ENCODE data around the gene CELF2. TPM values are rescaled to one million over a fixed set of nuclear protein-coding genes. Genes with fewer than 3 reads are reported as not detected.

Gene CELF2
- total RNA-seq, 1 experiment from 2014 or later = 28.7 TPM

DNA sequence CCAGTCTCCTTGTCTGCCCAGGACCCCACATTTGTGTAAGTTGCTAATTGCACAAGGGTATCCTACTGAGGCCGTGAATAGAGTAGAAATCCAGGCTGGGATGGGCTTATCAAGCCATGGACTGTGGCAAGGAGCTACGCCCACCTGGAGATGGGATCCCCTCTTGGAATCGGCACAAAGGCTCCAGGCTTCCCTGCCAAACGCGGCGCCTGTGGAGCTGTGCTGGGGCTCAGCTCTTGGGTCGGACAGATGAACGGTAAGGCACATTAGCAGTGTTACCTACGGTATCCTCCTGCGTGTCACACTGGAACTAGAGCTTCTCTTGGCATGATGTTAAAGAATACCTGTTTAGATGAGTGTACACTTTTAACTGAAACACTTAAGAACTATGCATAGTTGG lies 196.7 kb downstream of the CELF2 start:
- no peak overlapping the region for H2AK5ac ChIP-seq (ENCODE audit: insufficient read length, low read length)
- TF ChIP-seq, protein P1, sequence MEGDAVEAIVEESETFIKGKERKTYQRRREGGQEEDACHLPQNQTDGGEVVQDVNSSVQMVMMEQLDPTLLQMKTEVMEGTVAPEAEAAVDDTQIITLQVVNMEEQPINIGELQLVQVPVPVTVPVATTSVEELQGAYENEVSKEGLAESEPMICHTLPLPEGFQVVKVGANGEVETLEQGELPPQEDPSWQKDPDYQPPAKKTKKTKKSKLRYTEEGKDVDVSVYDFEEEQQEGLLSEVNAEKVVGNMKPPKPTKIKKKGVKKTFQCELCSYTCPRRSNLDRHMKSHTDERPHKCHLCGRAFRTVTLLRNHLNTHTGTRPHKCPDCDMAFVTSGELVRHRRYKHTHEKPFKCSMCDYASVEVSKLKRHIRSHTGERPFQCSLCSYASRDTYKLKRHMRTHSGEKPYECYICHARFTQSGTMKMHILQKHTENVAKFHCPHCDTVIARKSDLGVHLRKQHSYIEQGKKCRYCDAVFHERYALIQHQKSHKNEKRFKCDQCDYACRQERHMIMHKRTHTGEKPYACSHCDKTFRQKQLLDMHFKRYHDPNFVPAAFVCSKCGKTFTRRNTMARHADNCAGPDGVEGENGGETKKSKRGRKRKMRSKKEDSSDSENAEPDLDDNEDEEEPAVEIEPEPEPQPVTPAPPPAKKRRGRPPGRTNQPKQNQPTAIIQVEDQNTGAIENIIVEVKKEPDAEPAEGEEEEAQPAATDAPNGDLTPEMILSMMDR (conservative IDR thresholded peaks at IDR 0.05) = no peak
- H3K36me3 Mint-ChIP-seq (ENCODE audit: insufficient read depth in 1 of 3, low read depth in 3 of 3) = no peaks in the 10 kb centered on the region; a peak in 1 of 7 replicates

More for the DNA sequence above, 196.7 kb downstream of the CELF2 start:
- no peak overlapping the region for H3K9ac ChIP-seq (ENCODE audit: extremely low read depth, insufficient read length, low read length)
- H3K79me2 ChIP-seq (ENCODE audit: insufficient read depth, low read length) = no peaks in the 10 kb centered on the region
- no peaks in the 10 kb centered on the region; the same call in 1 of the 2 replicates for H3K4me1 ChIP-seq (ENCODE audit: insufficient read depth, low read length)
- H3K27ac ChIP-seq (ENCODE audit: insufficient read length, low read depth, low read length) = no peak overlapping the region
- Mint-ChIP-seq H3K27me3 (ENCODE audit: low read depth) (no peaks in the 10 kb centered on the region), H3K27ac (no peak overlapping the region), H3K4me3 (no peak overlapping the region), H3K9me3 (no peaks in the 10 kb centered on the region), H3K4me1 (peaks cover 24 to 28% of the 10 kb centered on the region in 2 experiments)
- H3K14ac ChIP-seq (ENCODE audit: insufficient read depth, low read length) = no peak overlapping the region; the same call in 1 of the 2 replicates
- no CpG with 5 or more reads among the region's 10 CpGs for WGBS (ENCODE audit: extremely low coverage, insufficient read length, low lambda C conversion rate)
- no peak overlapping the region for H4K91ac ChIP-seq (ENCODE audit: insufficient read length, low read depth, low read length)
- H3T11ph ChIP-seq (ENCODE audit: low read length) = no peak overlapping the region
- H3K23ac ChIP-seq (ENCODE audit: insufficient read length, low read depth, low read length) = no peak overlapping the region
- no peak overlapping the region for H3K4ac ChIP-seq (ENCODE audit: low read depth, low read length)
- H4K5ac ChIP-seq (ENCODE audit: insufficient read length, low read depth, low read length) = no peak overlapping the region
- H3K18ac ChIP-seq (ENCODE audit: insufficient read length, low read depth, low read length) = no peak overlapping the region
- no peak for DNase-seq
- H2BK5ac ChIP-seq (ENCODE audit: insufficient read length, low read length) = no peak overlapping the region
- H2BK12ac ChIP-seq (ENCODE audit: insufficient read length, low read depth, low read length) = no peak overlapping the region
- H2BK120ac ChIP-seq (ENCODE audit: low read depth, low read length, poor library complexity, severe bottlenecking) = no peak overlapping the region
- H4K8ac ChIP-seq (replicated peaks; ENCODE audit: insufficient read length, low read depth, low read length) = no peak overlapping the region
- H2AFZ ChIP-seq (ENCODE audit: low read length) = no peak overlapping the region
- H3K27me3 ChIP-seq (ENCODE audit: insufficient read depth, low read length) = no peaks in the 10 kb centered on the region
- H2BK20ac ChIP-seq (ENCODE audit: low read depth, low read length, poor library complexity, severe bottlenecking) = no peak overlapping the region
- no peak overlapping the region for H2BK15ac ChIP-seq (ENCODE audit: low read depth, low read length)
- H3K56ac ChIP-seq (ENCODE audit: insufficient read length, low read depth, low read length) = no peak overlapping the region
- H3K9me3 ChIP-seq (ENCODE audit: control insufficient read depth, low read depth, low read length) = no peaks in the 10 kb centered on the region
- H3K79me1 ChIP-seq (ENCODE audit: insufficient read depth, low read depth, low read length, poor library complexity, severe bottlenecking) = no peaks in the 10 kb centered on the region
- no peaks in the 10 kb centered on the region for H3K23me2 ChIP-seq (ENCODE audit: insufficient read length, low read depth, low read length, poor library complexity, severe bottlenecking)
- H4K20me1 ChIP-seq (ENCODE audit: control insufficient read depth, insufficient read depth, insufficient read length) = no peaks in the 10 kb centered on the region
- H3K4me2 ChIP-seq (ENCODE audit: insufficient read depth, insufficient read length, low read length) = no peak overlapping the region
